T follicular helper cell (primary cell): Measurements from ENCODE around the gene ALKBH1.
"Not testable (repeated sequence)": the region's sequence is repeated elsewhere in the genome, so short reads cannot be mapped to it uniquely, and the experiment has no call there.

Source experiments
- DNase-seq: peaks from one replicate; pipeline ENCODE4 v3.0.0-alpha.2; 2020; ENCODE audit warnings: low read depth
- total RNA-seq, 2 experiments: gene quantifications; one replicate each; lab custom pipeline; 2026; lab: John Stamatoyannopoulos, UW

ALKBH1 gene
- 23.0 to 23.5 reads per million in 2 experiments for total RNA-seq

- peak; percentile 85 for DNase-seq
Observed at GRCh38 chr14:77707724-77708408, at the start of gene ALKBH1, which contains the start of gene SLIRP. ALKBH1 (minus strand) TSS chr14:77708023; CDS start chr14:77708004, 19 bp downstream. SLIRP (plus strand) TSS chr14:77708103; CDS start chr14:77708112, 9 bp downstream.

- no peak for DNase-seq
Observed at GRCh38 chr14:77752799-77753516, 45.1 kb upstream of the ALKBH1 start.

GRCh38 chr14:77752266-77752665 lies 44.4 kb upstream of the ALKBH1 start:
- no peak for DNase-seq

- DNase-seq: not testable (repeated sequence)
Observed at GRCh38 chr14:77747425-77747824, 39.6 kb upstream of the ALKBH1 start.

- no peak for DNase-seq
Observed at GRCh38 chr14:77746064-77746702, 38.4 kb upstream of the ALKBH1 start.

- DNase-seq: no peak
Observed at GRCh38 chr14:77741438-77741837, 33.6 kb upstream of the ALKBH1 start.

GRCh38 chr14:77738559-77739250 lies 30.9 kb upstream of the ALKBH1 start:
- DNase-seq: no peak

GRCh38 chr14:77730976-77731497 lies 23.2 kb upstream of the ALKBH1 start:
- DNase-seq: no peak

GRCh38 chr14:77722301-77722700 lies 14.5 kb upstream of the ALKBH1 start:
- DNase-seq: no peak

- DNase-seq: no peak
Observed at GRCh38 chr14:77721437-77721836, 13.6 kb upstream of the ALKBH1 start.

- no peak for DNase-seq
Observed at GRCh38 chr14:77717608-77718305, 9.9 kb upstream of the ALKBH1 start.

- no peak for DNase-seq
Observed at GRCh38 chr14:77714926-77715325, 7.1 kb upstream of the ALKBH1 start.

- no peak for DNase-seq
Observed at GRCh38 chr14:77710364-77710763, 2.5 kb upstream of the ALKBH1 start.

GRCh38 chr14:77709412-77709811 lies 1.6 kb upstream of the ALKBH1 start:
- no peak for DNase-seq

GRCh38 chr14:77708749-77709148 lies 926 bp upstream of the ALKBH1 start:
- no peak for DNase-seq

GRCh38 chr14:77707355-77707723 lies 484 bp downstream of the ALKBH1 start:
- DNase-seq: peak; percentile 7

- no peak for DNase-seq
Observed at GRCh38 chr14:77691259-77691658, 16.6 kb downstream of the ALKBH1 start.

GRCh38 chr14:77682158-77682553 lies 25.7 kb downstream of the ALKBH1 start:
- no peak for DNase-seq

GRCh38 chr14:77681196-77682157 lies 26.3 kb downstream of the ALKBH1 start:
- DNase-seq: no peak

GRCh38 chr14:77674931-77675330 lies 32.9 kb downstream of the ALKBH1 start:
- DNase-seq: no peak
